GM23248 (cell line): ENCODE measurements around the gene CCDC171. TPM values are rescaled to one million over a fixed set of nuclear protein-coding genes. Genes with fewer than 3 reads are reported as not detected.

Experiments
- DNase-seq: peaks from one replicate; pipeline ENCODE4 v3.0.0-alpha.2; 2015
- H2AFZ ChIP-seq: fragments of 200-600 bp; sonication (generic); 2 replicates; pipeline ENCODE4 v1.6.1; 2016; ENCODE audit warnings: antibody characterized with exemption
- H3F3A ChIP-seq: fragments of 200-600 bp; sonication (generic); 2 replicates; pipeline ENCODE4 v1.6.1; 2016; ENCODE audit warnings: mild to moderate bottlenecking, antibody characterized with exemption, mixed run types; ENCODE audit not compliant: insufficient read depth
- H3K27ac ChIP-seq: fragments of 200-600 bp; sonication (generic); 2 replicates; pipeline ENCODE4 v1.5.1; 2016; ENCODE audit warnings: mild to moderate bottlenecking
- H3K27me3 ChIP-seq: fragments of 200-600 bp; sonication (generic); replicated peaks from 2 replicates; pipeline ENCODE4 v1.6.1; 2016; ENCODE audit warnings: mild to moderate bottlenecking; ENCODE audit not compliant: insufficient read depth
- H3K36me3 ChIP-seq: fragments of 200-600 bp; sonication (generic); 2 replicates; pipeline ENCODE4 v1.6.1; 2016; ENCODE audit warnings: low read depth, mild to moderate bottlenecking
- H3K4me1 ChIP-seq: fragments of 200-600 bp; sonication (generic); 2 replicates; pipeline ENCODE4 v1.6.1; 2016; ENCODE audit warnings: mild to moderate bottlenecking; ENCODE audit not compliant: insufficient read depth
- H3K4me2 ChIP-seq: fragments of 200-600 bp; sonication (generic); one replicate; pipeline ENCODE4 v1.6.1; 2016; ENCODE audit warnings: mild to moderate bottlenecking; ENCODE audit not compliant: unreplicated experiment
- H3K4me3 ChIP-seq: fragments of 200-600 bp; sonication (generic); 2 replicates; pipeline ENCODE4 v1.5.1; 2016; ENCODE audit warnings: mild to moderate bottlenecking
- H3K79me2 ChIP-seq: fragments of 200-600 bp; sonication (generic); 2 replicates; pipeline ENCODE4 v1.6.1; 2016; ENCODE audit warnings: mild to moderate bottlenecking; ENCODE audit not compliant: insufficient read depth
- H3K9ac ChIP-seq: fragments of 200-600 bp; sonication (generic); 2 replicates; pipeline ENCODE4 v1.6.1; 2016; ENCODE audit warnings: mild to moderate bottlenecking
- H3K9me2 ChIP-seq: fragments of 200-600 bp; sonication (generic); 2 replicates; pipeline ENCODE4 v1.6.1; 2016; ENCODE audit warnings: mixed run types, mild to moderate bottlenecking, moderate library complexity; ENCODE audit not compliant: insufficient read depth
- H3K9me3 ChIP-seq: fragments of 200-600 bp; sonication (generic); one replicate; pipeline ENCODE4 v1.6.1; 2017; ENCODE audit warnings: low read depth
- H4K20me1 ChIP-seq: fragments of 200-600 bp; sonication (generic); 2 replicates; pipeline ENCODE4 v1.6.0; 2016; ENCODE audit not compliant: insufficient read depth
- EZH2 ChIP-seq: fragments of 200-600 bp; sonication (generic); IDR thresholded peaks from 2 replicates; pipeline ENCODE4 v1.6.1; 2018; ENCODE audit warnings: antibody characterized with exemption, mild to moderate bottlenecking; ENCODE audit not compliant: insufficient read depth, poor library complexity, severe bottlenecking
- EZH2phosphoT487 ChIP-seq: fragments of 200-600 bp; sonication (generic); IDR thresholded peaks from 2 replicates; pipeline ENCODE4 v1.6.1; 2018; ENCODE audit warnings: antibody characterized with exemption, moderate library complexity, mild to moderate bottlenecking, low read depth; ENCODE audit not compliant: insufficient read depth
- WGBS, 2 experiments: methylation state at CpG; one replicate each; pipeline ENCODE4 v1.1.6; 2015 to 2017; ENCODE audit warnings: low lambda C conversion rate in 2 of 2, low coverage in 1 of 2; ENCODE audit errors: missing lambda C conversion rate in 2 of 2; 5-methylcytosine and 5-hydroxymethylcytosine counted together
- in situ Hi-C: fragments of 300-500 bp; cut with MboI; formaldehyde crosslinking; loops from 2 replicates; pipeline ENCODE4 v1.15.0; 2020
- polyA plus RNA-seq: library from polyadenylated mRNA; unstranded; fragments of >200 nt; fragmentation: Nextera tagmentation; extraction: Ambion mirVana; gene quantifications from 2 replicates; pipeline ENCODE4 v1.2.1, GENCODE V29; 2016
- small RNA-seq: library from RNA; depleted of rRNA; stranded (forward); fragments of <200 nt; gene quantifications from one replicate; pipeline ENCODE3, GENCODE V24; 2014; ENCODE audit warnings: low read depth, low replicate concordance
- total RNA-seq: library from RNA; depleted of rRNA; stranded (reverse); fragments of >200 nt; shearing (Covaris generic); gene quantifications from 2 replicates; pipeline ENCODE4 v1.2.3, GENCODE V29; 2014; rRNA removed

CCDC171 gene
- total and polyA plus RNA-seq, 2 experiments from 2014 or later: 0.99 to 3.5 TPM

GRCh38 chr9:16023446-16023845 lies 470.6 kb downstream of the CCDC171 start:
- Histone ChIP-seq H3K9ac (no peak overlapping the region), H2AFZ (no peak overlapping the region), H3K27ac (peak overlapping the region; percentile 26; the same call in 1 of the 2 replicates), H3K4me3 (no peak overlapping the region), H3K27me3 (no peaks in the 10 kb centered on the region), H3K79me2 (no peaks in the 10 kb centered on the region), H3K4me2 (peak overlapping the region; percentile 18), H3K9me3 (no peaks in the 10 kb centered on the region), H3K4me1 (peaks cover 34% of the 10 kb centered on the region), H3F3A (peaks cover 24% of the 10 kb centered on the region), H3K9me2 (no peaks in the 10 kb centered on the region), H3K36me3 (no peaks in the 10 kb centered on the region), H4K20me1 (no peaks in the 10 kb centered on the region)
- in situ Hi-C loops: no loop called here
- DNase-seq: peak; percentile 86
- 12% methylated on average over 1 of the region's 1 CpG for WGBS, 2 experiments
- no peak for TF ChIP-seq EZH2
- no peak for TF ChIP-seq EZH2phosphoT487

Small RNA genes lying within 50 kb of the gene (small RNA-seq; reads per million reads assigned to genes)
- gene AL513423.1: not detected
- not detected for gene HMGN2P16
- not detected for gene RN7SL98P
- not detected for gene RNU6-14P
- gene RNU6-246P: not detected

Other genes with a start within 250 kb of the CCDC171 start
- gene TTC39B, start 245.8 kb upstream of the CCDC171 start, total RNA-seq: 8.6 and 10.9 TPM in 2 replicates
- 5.2 and 6.3 TPM in 2 replicates for gene TTC39B, start 245.8 kb upstream of the CCDC171 start, polyA plus RNA-seq
- gene SNAPC3, start 130.2 kb upstream of the CCDC171 start, total RNA-seq: 34.8 and 44.3 TPM in 2 replicates
- gene SNAPC3, start 130.2 kb upstream of the CCDC171 start, polyA plus RNA-seq: 31.2 and 31.9 TPM in 2 replicates
- gene PSIP1, start 42.1 kb upstream of the CCDC171 start, total RNA-seq: 31.2 and 36.9 TPM in 2 replicates
- 49.9 and 58.0 TPM in 2 replicates for gene PSIP1, start 42.1 kb upstream of the CCDC171 start, polyA plus RNA-seq